Type B pancreatic cell (in vitro differentiated cells): ENCODE data around the gene SDF4. TPM values are rescaled to one million over a fixed set of nuclear protein-coding genes. Genes with fewer than 3 reads are reported as not detected.
"Not testable (repeated sequence)": the region's sequence is repeated elsewhere in the genome, so short reads cannot be mapped to it uniquely, and the experiment has no call there.

Source experiments
- DNase-seq: peaks from one replicate; pipeline ENCODE4 v3.0.0; 2021; ENCODE audit warnings: mixed read lengths; ENCODE audit not compliant: unreplicated experiment; ENCODE audit errors: extremely low spot score
- H3K27ac Mint-ChIP-seq: 2 replicates; pipeline ENCODE4 v1.8.0; 2021; ENCODE audit warnings: mild to moderate bottlenecking, mixed read lengths
- H3K27me3 Mint-ChIP-seq: 2 replicates; pipeline ENCODE4 v1.8.0; 2021; ENCODE audit warnings: mixed read lengths
- H3K36me3 Mint-ChIP-seq: 2 replicates; pipeline ENCODE4 v1.8.0; 2021; ENCODE audit warnings: mixed read lengths
- H3K4me1 Mint-ChIP-seq: one replicate; pipeline ENCODE4 v1.8.0; 2021; ENCODE audit warnings: mixed read lengths; ENCODE audit not compliant: unreplicated experiment
- H3K4me3 Mint-ChIP-seq: 2 replicates; pipeline ENCODE4 v1.8.0; 2021; ENCODE audit warnings: mild to moderate bottlenecking, mixed read lengths
- H3K9me3 Mint-ChIP-seq: 2 replicates; pipeline ENCODE4 v1.8.0; 2021; ENCODE audit warnings: mixed read lengths
- CTCF ChIP-seq: fragments of 200-600 bp; sonication (generic); conservative IDR thresholded peaks from 2 replicates; pipeline ENCODE4 v1.5.0; 2021; ENCODE audit warnings: antibody characterized with exemption, mild to moderate bottlenecking
- total RNA-seq: library from RNA; stranded (reverse); gene quantifications from 2 replicates; pipeline ENCODE4 v1.2.1, GENCODE V29; 2021; ENCODE audit warnings: low replicate concordance

The SDF4 gene
- total RNA-seq, 1 donor from 2014 or later, result 116 TPM

GRCh38 chr1:1253972-1254666 is 22.3 kb upstream of the SDF4 start:
- Mint-ChIP-seq H3K27ac (no peak overlapping the region), H3K27me3 (no peaks in the 10 kb centered on the region), H3K4me3 (no peak overlapping the region), H3K4me1 (no peaks in the 10 kb centered on the region), H3K9me3 (no peaks in the 10 kb centered on the region), H3K36me3 (peaks cover 12% of the 10 kb centered on the region)
- TF ChIP-seq CTCF, result no peak
- DNase-seq, result peak; percentile 68

- Mint-ChIP-seq H3K9me3 (no peaks in the 10 kb centered on the region), H3K27me3 (no peaks in the 10 kb centered on the region), H3K4me3 (no peak overlapping the region), H3K36me3 (peaks cover 12% of the 10 kb centered on the region), H3K4me1 (no peaks in the 10 kb centered on the region), H3K27ac (no peak overlapping the region)
- no peak for TF ChIP-seq CTCF
- DNase-seq, result no peak
These were observed 21.5 kb upstream of the SDF4 start for GRCh38 chr1:1253314-1253713.

GRCh38 chr1:1250786-1251284 is 19.0 kb upstream of the SDF4 start:
- H3K27me3 Mint-ChIP-seq, result peaks cover 3% of the 10 kb centered on the region
- H3K36me3 Mint-ChIP-seq, result peaks cover 4% of the 10 kb centered on the region
- TF ChIP-seq CTCF, result no peak
- H3K9me3 Mint-ChIP-seq, result no peaks in the 10 kb centered on the region
- no peak overlapping the region for H3K4me3 Mint-ChIP-seq
- H3K27ac Mint-ChIP-seq, result no peak overlapping the region
- H3K4me1 Mint-ChIP-seq, result no peaks in the 10 kb centered on the region
- no peak for DNase-seq

GRCh38 chr1:1248009-1248913 is 16.5 kb upstream of the SDF4 start:
- not testable (repeated sequence) for H3K27me3 Mint-ChIP-seq, H3K9me3 Mint-ChIP-seq, H3K4me1 Mint-ChIP-seq, H3K4me3 Mint-ChIP-seq, H3K36me3 Mint-ChIP-seq, H3K27ac Mint-ChIP-seq, DNase-seq

GRCh38 chr1:1247341-1247913 is 15.6 kb upstream of the SDF4 start:
- TF ChIP-seq CTCF, result no peak
- peaks cover 3% of the 10 kb centered on the region for H3K27me3 Mint-ChIP-seq
- DNase-seq, result no peak
- no peak overlapping the region for H3K27ac Mint-ChIP-seq
- H3K9me3 Mint-ChIP-seq, result no peaks in the 10 kb centered on the region
- no peaks in the 10 kb centered on the region for H3K4me1 Mint-ChIP-seq
- no peak overlapping the region for H3K4me3 Mint-ChIP-seq
- no peaks in the 10 kb centered on the region for H3K36me3 Mint-ChIP-seq
